GM12875 (cell line): ENCODE results near the gene CAB39.

ENCODE experiments used
- H3K4me3 ChIP-seq: one replicate; pipeline ENCODE4 v1.5.1; 2011; ENCODE audit warnings: low read depth, low read length, control low read depth
- TF ChIP-seq, protein P1 (sequence below): IDR thresholded peaks from 2 replicates; pipeline ENCODE4 v1.5.1; 2011; ENCODE audit warnings: low read depth, mild to moderate bottlenecking, control low read depth, inconsistent platforms, low read length, moderate library complexity, borderline replicate concordance; ENCODE audit not compliant: insufficient read depth

The CAB39 gene

DNA sequence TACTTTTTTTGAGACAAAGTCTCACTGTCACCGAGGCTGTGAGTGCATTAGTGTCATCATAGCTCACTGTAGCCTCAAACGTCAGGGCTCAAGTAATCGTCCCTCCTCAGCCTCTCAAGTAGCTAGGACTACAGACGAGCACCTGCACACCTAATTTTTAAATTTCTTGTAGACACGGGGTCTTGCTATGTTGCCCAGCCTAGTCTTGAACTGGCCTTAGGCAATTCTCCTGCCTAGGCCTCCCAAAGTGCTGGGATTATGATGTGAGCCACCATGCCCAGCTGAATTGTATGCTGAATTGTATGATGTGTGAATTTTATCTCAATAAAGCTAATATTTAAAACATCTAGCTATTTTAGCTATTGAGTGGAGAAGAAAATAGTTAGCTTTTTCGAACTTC lies 18.9 kb downstream of the CAB39 start:
- TF ChIP-seq, protein P1, sequence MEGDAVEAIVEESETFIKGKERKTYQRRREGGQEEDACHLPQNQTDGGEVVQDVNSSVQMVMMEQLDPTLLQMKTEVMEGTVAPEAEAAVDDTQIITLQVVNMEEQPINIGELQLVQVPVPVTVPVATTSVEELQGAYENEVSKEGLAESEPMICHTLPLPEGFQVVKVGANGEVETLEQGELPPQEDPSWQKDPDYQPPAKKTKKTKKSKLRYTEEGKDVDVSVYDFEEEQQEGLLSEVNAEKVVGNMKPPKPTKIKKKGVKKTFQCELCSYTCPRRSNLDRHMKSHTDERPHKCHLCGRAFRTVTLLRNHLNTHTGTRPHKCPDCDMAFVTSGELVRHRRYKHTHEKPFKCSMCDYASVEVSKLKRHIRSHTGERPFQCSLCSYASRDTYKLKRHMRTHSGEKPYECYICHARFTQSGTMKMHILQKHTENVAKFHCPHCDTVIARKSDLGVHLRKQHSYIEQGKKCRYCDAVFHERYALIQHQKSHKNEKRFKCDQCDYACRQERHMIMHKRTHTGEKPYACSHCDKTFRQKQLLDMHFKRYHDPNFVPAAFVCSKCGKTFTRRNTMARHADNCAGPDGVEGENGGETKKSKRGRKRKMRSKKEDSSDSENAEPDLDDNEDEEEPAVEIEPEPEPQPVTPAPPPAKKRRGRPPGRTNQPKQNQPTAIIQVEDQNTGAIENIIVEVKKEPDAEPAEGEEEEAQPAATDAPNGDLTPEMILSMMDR, result no peak
- H3K4me3 ChIP-seq, result no peak overlapping the region

DNA sequence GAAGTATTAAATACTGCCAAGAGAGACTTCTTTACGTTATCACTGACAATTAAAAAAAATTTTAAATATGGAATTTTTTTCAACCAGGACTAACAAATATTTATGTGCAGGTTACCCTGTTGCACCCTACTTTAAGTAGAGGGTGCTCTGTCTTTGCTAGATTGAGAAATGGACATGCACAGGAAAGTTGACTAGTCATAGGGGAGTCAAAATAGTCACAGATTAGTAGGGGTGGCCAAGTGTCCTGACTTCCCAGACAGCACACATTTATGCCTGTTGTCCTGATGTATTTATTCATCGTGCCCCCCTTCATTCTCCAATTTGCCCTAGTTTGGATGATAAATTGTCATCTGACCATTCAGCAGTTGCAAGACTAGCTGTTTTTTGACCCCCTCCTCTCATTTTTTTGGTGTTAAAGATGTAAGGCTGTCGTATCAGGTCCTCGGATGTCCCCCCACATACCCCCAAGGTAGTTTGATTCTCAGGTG lies 20.3 kb downstream of the CAB39 start:
- no peak overlapping the region for H3K4me3 ChIP-seq
- TF ChIP-seq, protein P1, result no peak

DNA sequence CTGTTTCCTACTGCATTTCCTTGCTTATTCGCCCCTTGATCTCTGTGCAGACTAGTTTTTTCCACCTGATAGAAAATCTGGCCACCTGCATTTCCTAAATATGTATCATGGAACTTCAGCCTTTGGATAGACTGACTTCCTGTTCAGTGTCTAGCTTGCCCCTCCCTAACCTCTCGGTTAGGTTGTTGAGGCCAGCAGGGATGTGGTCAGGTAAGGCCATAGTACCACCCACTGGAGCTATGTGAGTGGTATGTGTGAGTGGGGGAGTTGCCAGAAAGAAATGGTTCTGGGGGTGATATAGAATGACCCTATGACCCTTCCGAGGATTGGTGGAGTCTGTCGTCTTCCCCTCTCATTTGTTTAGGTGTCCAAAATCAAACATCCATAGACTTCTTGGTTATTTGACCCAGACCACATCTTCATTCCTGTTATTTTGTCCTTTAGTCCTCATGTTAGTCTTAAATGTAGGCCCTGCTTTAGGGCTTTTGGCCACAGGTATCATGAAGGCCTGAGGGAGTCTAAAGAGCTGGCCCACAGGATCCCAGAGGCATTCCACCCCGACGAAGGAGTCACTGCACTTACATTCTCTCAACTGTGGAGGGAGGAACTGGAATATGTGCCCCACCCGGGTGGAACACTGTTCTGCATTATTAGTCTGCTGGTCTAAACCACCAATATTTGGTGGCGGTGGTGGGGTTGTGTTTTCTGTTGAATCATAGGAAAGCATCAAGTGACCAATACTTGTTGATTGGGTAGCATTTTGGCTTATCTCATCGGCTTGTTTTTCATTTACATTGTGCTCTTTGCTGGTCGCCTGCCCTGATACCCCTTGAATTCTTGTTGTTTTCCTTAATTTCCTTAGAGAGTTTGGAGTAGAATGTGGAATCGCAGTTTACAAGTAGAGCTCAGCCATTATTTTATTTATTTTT lies 21.9 kb downstream of the CAB39 start:
- TF ChIP-seq, protein P1, result no peak
- H3K4me3 ChIP-seq, result no peak overlapping the region

DNA sequence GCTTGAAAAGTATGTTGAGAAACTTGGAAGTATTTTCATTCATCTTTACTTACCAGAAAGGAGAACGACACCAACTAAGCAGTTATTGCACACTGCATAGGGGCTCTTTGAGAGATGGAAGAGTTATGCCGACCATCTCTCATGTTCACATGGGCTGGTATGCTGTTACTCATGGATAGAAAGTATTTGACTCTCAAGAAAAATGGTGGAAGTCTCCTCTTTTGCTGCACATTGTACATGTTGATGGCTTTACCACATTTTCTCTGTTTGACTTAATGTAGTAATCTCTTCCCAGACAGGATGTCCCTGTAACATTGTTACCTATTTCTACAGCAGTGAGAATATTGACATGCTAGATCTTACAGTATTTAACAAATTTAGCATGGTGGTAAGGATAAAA lies 23.2 kb downstream of the CAB39 start:
- TF ChIP-seq, protein P1, result no peak
- no peak overlapping the region for H3K4me3 ChIP-seq

DNA sequence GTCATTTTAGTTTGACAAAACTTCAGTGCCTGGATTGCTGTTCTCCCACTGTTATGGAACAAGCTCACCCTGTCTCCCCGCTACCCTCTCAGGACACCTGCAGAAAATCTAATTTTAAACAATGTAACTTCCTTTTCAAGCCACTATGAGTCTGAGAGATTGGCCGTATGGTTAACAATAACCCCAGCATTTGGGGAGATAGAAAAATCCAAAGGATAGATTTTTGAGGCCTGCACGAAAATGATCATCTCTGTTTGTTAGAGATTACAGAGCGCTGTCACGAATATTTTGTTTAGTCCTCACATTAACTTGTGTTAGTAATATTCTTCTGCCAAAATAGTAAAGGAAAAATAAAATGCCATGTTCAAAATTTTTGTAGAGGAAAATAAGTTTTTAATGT lies 24.7 kb downstream of the CAB39 start:
- no peak overlapping the region for H3K4me3 ChIP-seq
- TF ChIP-seq, protein P1, result no peak

DNA sequence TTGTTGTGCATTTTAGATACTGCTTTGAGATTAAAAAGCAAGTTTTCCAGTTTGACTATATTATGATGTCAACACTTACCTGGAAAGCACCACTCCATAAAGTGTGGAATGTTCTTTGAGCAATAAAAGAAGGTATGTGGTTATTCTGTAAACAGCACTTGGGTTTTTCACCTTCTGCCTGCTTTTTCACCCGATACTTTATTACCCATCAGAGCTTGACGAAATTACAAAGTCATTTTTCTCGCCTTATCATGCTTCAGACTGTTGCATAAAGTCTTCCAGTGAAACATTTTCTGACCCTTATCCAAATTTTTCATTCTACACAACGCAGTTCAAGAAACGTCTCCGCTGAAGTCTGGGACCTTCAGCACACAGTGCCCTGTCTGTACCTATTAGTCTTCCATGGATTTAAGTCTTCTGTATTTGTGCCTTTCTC lies 25.2 kb downstream of the CAB39 start:
- H3K4me3 ChIP-seq, result no peak overlapping the region
- TF ChIP-seq, protein P1, result no peak

DNA sequence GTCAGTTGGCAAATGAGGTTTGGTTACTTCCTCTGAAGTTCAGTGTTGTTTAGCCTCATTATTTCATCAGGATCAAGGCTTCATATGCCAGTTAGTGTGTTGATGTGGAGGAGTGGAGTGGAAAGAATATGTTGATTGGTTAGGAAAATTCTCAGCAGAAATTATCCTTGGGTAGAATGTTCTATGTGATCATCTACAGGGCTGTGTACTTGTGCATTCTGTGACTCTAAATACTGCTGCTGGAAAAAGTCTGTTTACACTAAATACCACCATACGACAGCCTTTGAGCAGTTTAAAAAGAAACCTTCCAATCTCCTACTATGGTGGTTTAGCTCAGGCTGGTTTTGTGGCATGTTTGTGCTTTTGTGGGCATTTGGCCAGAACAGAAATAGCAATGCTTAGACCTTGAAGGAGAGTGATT lies 25.8 kb downstream of the CAB39 start:
- H3K4me3 ChIP-seq, result no peak overlapping the region
- TF ChIP-seq, protein P1, result no peak
